Vagina (tissue), 2 donors: Measurements from ENCODE around the gene ZBTB24.

Source experiments
- CTCF ChIP-seq, 3 experiments: fragments of 450-650 bp in 2 of 3; fragments of 200-600 bp in 1 of 3; sonication (generic) in 1 of 3; IDR thresholded peaks; one replicate each; pipeline ENCODE4 v1.5.1; 2017 to 2019; ENCODE audit warnings: antibody characterized with exemption in 3 of 3, mild to moderate bottlenecking in 2 of 3, moderate library complexity in 2 of 3
- POLR2A ChIP-seq, 2 donors: fragments of 450-650 bp; IDR thresholded peaks; one replicate each; pipeline ENCODE4 v1.6.1; 2017; ENCODE audit warnings: antibody characterized with exemption in 2 of 2, mild to moderate bottlenecking in 2 of 2, moderate library complexity in 2 of 2

DNA sequence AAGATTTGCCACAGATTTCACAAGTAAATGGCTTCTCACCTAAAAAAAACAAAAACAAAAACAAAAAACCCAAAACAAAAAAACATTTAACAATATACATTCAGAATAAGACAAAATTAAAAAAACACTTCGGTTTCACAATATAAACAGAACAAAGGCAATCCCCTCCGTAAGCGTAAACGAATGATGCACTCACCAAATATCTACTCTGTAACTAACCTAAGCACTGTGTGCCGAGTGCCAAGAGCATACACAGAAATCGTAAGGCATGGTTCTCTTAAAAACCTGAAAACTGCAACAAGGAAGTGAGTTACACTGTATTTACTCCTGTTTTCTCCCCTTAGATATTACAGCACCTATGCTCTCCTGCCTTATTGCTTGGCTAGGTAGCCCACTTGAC, 15.3 kb downstream of the ZBTB24 start:
- TF ChIP-seq CTCF (IDR thresholded peaks at IDR 0.05) (no peak), POLR2A (IDR thresholded peaks at IDR 0.05) (no peak)
